NCI-H2107 (cell line): Measurements from ENCODE around the gene RNF126.
"Not testable (repeated sequence)": the region's sequence is repeated elsewhere in the genome, so short reads cannot be mapped to it uniquely, and the experiment has no call there.

Experiments
- DNase-seq: peaks from one replicate; lab custom pipeline; 2025; lab: John Stamatoyannopoulos, UW

RNF126 gene

DNA sequence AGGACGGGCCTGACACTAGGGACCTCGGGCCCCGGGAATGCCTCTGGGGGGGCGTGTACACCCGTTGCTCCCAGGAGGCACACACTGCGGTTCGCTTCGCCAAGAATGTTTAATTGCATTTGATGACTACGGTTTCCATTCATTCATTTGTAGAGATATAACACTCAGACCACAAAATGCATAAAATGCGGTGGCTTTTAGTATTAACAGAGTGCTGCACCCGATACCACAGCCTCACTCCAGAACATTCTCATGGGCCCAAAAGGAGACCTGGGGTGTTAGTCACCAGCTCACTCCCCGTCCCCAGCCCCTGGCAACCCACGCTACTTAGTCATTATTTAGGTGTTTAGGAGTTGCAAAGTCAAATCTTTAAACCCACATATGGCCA lies 51.5 kb downstream of the RNF126 start:
- peak; percentile 39 for DNase-seq

DNA sequence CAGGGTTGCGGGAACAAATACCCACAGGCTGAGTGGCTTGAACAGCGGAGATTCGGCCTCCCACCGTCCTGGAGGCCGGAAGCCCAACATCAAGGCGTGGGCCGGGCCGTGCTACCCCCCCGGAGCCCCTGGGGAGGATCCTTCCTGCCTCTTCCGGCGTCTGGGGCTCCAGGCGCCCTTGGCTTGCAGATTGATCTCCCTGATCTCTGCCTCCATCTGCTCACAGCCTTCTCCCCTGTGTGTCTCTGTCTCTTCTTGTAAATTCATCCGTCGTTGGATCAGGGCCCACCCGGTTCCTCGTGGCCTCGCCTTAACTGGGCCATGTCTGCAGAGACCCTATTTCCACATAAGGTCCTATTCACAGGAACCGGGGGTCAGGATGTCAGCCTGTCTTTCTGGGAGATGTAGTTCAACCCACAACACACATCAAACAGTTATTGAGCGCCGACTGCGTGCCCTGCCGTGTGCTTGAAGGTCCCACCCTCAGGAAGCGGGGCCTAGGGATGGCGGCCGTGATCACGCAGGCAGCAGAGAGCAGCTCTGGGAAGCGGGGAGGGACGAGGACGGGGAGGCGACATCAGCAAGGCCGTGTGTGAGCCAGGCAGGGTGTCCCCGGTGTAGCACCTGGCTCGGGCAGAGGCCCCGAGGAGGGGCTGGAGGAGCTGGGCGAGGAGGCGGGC lies 52.1 kb downstream of the RNF126 start:
- DNase-seq = no peak

DNA sequence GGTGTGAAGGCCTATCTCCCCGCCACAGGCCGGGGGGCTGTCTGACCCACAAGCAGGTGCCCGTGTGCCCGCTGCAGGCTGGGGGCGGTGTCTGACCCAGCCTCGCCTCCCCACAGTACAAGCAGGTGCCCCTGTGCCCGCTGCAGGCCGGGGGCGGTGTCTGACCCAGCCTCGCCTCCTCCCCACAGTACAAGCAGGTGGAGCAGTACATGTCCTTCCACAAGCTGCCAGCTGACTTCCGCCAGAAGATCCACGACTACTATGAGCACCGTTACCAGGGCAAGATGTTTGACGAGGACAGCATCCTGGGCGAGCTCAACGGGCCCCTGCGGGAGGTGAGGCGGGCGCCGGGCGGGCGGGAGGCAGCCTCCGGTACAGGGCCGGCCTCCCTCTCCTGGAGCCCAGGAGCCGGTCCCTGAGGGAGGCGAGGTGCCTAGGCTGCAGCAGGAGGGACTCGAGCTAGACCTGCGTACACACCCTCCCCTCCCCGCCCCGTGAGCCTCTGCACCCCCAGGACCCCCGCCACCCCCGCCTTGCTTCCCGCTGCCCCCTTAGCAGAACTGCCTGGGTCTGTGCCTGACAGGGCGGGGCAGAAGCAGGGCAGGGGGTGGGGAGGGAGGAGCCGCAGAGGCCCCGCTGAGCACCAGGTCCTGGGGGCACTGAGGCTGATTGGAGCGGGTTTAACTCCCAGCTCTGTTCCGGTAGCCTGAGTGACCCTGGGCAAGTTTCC lies 52.8 kb downstream of the RNF126 start:
- no peak for DNase-seq

DNA sequence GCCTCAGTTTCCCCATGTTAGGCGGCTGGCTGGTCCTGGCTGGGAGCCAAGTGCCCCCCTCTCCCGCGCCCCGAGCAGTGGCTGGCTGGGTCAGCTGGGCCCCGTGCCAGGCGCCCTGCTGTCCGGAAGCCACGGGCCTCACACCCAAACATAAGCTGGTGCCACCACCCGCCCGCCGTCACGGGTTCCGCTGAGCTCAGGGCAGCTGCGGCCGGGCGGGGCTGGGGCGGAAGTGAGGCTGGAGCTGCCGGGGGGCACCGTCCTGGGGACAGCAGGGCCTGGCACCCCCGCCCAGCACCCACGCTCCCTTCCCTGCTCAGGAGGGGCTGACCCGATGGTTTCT lies 54.0 kb downstream of the RNF126 start:
- DNase-seq = no peak

DNA sequence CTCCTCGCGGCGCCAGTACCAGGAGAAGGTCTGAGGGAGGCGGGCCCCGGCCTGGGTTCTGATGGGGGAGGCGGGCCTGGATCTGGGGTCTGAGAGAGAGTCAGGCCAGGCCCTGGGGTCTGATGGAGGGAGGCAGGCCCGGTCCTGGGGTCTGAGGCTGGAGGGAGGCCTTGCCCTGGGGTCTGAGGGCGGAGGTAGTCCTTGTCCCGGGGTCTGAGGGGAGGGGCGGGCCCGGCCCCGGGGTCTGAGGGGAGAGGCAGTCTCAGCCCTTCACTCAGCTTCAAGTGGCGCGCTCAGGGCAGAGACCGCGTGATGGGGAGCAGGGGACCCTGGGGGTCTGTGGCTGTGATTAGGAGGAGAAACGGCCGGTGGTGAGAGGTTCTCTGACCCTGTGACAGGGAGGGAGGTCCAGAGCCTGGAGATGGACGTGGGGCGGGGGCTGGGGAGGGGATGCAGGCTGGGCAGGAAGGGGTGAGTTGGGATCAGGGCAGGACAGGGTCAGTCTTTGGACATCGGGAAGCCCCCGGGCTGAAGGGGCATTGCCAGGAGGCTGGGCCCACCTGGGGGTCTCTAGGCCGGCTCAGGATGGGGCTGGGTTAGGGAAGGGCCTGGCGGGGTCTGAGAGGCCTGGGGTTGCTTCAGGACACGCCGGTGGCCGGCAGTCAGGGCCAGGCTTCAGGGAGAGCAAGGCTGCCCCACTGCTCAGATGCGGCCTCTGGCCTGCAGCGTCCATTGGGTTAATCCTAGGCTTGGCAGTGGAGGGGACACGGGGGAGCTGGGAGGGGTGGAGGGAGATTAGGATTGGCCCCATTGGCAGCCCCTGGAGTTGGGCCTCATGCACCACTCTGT lies 54.6 kb downstream of the RNF126 start:
- no peak for DNase-seq

DNA sequence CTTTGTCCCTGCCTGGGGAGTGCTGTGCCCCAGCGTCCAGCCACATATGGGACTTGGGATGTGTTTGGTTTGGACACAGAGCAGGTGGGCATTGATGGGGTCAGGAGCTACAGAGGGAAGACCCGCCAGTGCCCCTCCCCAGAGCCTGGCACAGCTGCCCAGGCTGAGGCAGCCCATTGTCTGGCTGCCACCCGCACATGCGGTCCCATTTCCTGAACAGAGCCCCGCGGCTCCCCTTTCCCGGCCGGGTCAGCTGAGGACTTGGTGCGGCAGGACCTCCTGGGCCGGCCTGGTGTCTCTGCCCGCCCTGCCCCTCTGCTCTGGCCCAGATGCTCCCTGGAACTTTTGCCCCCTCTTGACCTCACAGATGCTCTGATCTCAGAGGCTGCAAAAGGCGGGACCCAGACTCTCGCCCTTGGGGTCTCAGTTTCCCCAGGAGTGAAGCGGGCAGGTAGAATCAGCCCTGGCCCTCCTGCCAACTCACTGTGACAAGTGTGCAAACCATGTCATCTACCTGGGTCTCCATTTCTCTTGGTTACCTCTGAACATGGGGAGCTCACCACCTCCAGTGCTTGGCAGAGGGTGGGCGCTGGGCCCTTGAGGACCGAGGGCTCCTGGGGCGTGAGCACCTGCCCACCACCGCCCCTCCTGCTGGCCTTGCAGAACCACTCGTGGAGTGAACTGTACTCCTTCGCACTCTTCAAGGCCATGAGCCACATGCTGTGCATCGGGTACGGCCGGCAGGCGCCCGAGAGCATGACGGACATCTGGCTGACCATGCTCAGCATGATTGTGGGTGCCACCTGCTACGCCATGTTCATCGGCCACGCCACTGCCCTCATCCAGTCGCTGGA lies 55.5 kb downstream of the RNF126 start:
- DNase-seq = no peak

DNA sequence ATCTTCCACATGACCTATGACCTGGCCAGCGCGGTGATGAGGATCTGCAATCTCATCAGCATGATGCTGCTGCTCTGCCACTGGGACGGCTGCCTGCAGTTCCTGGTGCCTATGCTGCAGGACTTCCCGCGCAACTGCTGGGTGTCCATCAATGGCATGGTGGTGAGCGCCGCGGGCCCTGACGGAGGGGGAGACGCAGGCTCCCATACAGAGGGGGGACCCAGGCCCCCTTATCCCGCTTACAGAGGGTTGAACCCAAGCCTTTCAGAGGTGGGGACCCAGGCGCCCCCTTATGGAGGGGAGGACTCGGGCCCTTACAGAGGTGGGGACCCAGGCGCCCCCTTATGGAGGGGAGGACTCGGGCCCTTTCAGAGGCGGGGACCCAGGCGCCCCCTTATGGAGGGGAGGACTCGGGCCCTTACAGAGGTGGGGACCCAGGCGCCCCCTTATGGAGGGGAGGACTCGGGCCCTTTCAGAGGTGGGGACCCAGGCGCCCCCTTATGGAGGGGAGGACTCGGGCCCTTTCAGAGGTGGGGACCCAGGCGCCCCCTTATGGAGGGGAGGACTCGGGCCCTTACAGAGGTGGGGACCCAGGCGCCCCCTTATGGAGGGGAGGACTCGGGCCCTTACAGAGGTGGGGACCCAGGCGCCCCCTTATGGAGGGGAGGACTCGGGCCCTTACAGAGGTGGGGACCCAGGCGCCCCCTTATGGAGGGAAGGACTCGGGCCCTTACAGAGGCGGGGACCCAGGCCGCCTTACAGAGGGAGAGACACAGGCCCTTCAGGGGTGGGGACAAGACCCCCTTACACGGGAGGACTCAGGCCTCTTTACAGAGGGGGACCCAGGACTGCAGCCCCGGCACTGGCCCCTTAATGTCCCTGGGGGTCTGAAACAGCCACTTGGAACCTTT lies 57.7 kb downstream of the RNF126 start:
- DNase-seq = not testable (repeated sequence)

DNA sequence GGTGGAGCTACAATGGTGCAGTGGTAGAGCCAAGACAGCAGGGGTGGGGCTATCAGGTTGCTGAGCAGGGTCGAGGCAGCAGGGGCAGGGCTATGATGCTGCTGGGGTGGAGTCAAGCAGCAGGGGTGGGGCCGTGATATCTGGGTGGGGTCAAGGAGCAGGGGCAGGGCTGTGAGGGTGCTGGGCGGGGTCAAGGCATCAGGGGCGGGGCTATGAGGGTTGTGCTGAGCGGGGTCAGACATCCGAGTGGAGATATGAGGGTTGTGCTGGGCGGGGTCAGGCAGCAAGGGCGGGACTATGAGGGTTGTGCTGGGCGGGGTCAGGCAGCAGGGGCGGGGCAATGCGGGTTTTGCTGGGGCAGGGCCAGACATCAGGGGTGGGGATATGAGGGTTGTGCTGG lies 58.7 kb downstream of the RNF126 start:
- no peak for DNase-seq

DNA sequence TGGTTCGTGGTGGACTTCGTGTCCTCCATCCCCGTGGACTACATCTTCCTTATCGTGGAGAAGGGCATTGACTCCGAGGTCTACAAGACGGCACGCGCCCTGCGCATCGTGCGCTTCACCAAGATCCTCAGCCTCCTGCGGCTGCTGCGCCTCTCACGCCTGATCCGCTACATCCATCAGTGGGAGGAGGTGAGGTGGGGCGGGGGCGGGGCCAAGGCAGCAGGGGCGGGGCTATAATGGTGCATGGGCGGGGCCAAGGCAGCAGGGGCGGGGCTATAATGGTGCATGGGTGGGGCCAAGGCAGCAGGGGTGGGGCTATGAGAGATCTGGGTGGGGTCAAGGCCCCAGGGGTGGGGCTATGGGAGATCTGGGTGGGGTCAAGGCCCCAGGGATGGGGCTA lies 59.2 kb downstream of the RNF126 start:
- DNase-seq = not testable (repeated sequence)

DNA sequence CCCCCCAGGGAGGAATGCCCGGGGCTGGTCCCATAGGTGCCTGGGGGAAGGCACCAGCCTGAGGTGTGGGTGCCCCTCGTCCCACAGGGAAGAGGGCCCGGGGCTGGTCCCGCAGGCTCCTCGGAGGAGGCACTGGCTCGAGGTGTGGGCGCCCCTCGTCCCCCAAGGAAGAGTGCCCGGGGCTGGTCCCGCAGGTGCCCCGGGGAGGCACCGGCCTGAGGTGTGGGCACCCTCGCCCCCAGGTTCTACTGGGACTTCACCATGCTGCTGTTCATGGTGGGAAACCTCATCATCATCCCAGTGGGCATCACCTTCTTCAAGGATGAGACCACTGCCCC lies 59.7 kb downstream of the RNF126 start:
- not testable (repeated sequence) for DNase-seq

DNA sequence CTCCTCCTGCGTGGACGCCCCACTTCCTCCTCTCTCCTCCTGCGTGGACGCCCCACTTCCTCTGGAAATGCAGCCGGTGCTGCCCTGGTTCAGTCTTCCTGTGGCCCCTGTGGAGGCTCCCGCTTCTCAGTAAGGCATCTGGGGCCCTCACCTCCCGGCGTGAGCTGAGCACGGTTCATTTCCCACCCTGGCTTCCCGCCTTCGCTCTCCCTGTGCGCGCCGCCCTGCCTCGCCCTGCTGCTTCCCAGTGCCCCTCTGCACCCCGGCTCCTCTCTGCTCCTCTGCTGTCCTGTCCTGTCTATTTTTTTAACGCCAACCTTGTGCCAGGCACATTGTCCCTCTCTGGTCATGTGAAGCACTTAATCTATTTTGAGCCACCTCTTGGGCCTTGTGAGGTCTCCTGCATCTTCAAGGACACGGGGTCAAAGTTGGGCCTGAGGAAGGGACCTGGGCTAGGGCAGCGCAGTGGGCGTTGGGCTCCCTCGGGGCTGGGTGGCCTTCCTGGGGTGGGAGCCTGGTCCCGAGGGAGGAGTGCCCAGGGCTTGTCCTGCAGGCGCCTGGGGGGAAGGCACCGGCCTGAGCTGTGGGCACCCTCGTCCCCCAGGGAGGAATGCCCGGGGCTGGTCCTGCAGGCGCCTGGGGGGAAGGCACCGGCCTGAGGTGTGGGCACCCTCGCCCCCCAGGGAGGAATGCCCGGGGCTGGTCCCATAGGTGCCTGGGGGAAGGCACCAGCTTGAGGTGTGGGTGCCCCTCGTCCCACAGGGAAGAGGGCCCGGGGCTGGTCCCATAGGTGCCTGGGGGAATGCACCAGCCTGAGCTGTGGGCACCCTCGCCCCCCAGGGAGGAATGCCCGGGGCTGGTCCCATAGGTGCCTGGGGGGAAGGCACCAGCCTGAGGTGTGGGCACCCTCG lies 60.4 kb downstream of the RNF126 start:
- DNase-seq = no peak

DNA sequence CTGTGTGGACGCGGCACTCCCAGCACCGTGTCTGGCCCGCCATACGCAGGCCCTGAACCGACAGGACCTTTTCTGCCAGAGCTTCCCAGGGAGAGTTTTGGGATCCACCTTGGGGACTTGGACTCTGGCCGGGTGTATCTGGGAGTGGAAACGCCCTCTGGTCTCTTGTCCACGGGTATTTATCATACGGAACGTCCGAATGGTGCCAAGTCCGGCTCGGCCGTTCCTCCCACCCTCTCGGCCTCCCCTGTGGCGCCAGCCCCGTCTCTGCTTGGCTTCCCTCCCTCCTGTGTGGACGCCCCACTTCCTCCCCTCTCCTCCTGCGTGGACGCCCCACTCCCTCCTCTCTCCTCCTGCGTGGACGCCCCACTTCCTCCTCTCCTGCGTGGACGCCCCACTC lies 61.2 kb downstream of the RNF126 start:
- DNase-seq = no peak

DNA sequence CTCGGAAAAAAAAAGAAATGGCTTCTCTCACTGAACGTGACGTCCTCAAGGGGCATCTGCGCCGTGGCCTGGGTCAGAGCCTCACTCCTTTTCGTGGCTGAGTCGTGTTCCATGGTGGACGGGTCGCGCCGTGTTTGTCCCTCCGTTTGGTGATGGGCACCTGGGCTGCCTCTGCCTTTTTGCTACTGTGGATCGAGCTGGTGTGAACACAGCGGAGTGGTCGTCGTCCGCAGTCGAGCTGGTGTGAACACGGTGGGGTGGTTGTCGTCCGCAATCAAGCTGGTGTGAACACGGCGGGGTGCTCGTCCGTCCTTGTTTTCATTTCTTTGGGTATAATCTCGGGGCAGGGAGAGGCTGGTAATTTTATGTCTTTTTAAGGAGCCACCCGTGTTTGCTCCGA lies 61.7 kb downstream of the RNF126 start:
- DNase-seq = no peak
